Thyroid gland (tissue), 4 donors: ENCODE data around the gene ARMC3.

Experiments used
- POLR2A ChIP-seq, 2 donors: fragments of 450-650 bp; IDR thresholded peaks; one replicate each; pipeline ENCODE4 v1.6.1; 2017; ENCODE audit warnings: antibody characterized with exemption in 2 of 2, mild to moderate bottlenecking in 2 of 2, moderate library complexity in 1 of 2
- TF ChIP-seq, protein P1 (sequence below), 6 experiments: fragments of 200-600 bp in 3 of 6; fragments of 450-650 bp in 3 of 6; sonication (generic) in 3 of 6; IDR thresholded peaks; one replicate each; pipeline ENCODE4 v1.5.1; 2016 to 2019; ENCODE audit warnings: antibody characterized with exemption in 6 of 6, mild to moderate bottlenecking in 2 of 6, inconsistent platforms in 1 of 6, moderate library complexity in 1 of 6

DNA sequence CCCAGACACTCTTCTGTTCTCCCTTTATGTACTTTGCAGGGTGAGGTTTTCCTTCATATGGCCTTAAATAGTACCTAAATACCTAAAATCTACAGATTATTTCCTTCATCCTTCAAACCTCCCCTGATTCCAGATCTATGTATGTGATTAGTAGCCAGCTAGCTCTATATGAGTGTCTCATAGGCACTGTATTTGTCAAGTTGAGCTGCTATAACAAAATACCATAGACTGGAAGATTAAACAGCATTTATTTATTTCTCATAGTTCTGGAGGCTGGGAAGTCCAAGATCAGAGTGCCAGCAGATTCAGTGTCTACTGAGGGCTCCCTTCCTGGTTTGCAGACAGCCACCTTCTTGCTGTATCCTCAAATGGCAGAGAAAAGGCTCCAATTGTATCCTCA lies 106.9 kb downstream of the ARMC3 start:
- TF ChIP-seq, protein P1, sequence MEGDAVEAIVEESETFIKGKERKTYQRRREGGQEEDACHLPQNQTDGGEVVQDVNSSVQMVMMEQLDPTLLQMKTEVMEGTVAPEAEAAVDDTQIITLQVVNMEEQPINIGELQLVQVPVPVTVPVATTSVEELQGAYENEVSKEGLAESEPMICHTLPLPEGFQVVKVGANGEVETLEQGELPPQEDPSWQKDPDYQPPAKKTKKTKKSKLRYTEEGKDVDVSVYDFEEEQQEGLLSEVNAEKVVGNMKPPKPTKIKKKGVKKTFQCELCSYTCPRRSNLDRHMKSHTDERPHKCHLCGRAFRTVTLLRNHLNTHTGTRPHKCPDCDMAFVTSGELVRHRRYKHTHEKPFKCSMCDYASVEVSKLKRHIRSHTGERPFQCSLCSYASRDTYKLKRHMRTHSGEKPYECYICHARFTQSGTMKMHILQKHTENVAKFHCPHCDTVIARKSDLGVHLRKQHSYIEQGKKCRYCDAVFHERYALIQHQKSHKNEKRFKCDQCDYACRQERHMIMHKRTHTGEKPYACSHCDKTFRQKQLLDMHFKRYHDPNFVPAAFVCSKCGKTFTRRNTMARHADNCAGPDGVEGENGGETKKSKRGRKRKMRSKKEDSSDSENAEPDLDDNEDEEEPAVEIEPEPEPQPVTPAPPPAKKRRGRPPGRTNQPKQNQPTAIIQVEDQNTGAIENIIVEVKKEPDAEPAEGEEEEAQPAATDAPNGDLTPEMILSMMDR (IDR thresholded peaks at IDR 0.05) = no peak
- no peak for TF ChIP-seq POLR2A (IDR thresholded peaks at IDR 0.05)
